ENCODE data around the gene CABP7.

- no peak for TF ChIP-seq CTCF (IDR thresholded peaks at IDR 0.05 in 8 of 11, conservative IDR thresholded peaks at IDR 0.05 in 3 of 11)
- no peak for TF ChIP-seq POLR2A (IDR thresholded peaks at IDR 0.05)
Measured at GRCh38 chr22:29722587-29722986, 2.8 kb downstream of the CABP7 start.
